ENCODE measurements around the gene NDC1. TPM values are rescaled to one million over a fixed set of nuclear protein-coding genes. Genes with fewer than 3 reads are reported as not detected.

The NDC1 gene
- total RNA-seq, 4 donors from 2014 or later, result 6.0 to 15.1 (median 11.9) TPM

GRCh38 chr1:53819387-53819786 lies 18.7 kb downstream of the NDC1 start:
- no peak for TF ChIP-seq CTCF (IDR thresholded peaks at IDR 0.05; ENCODE audit: low read depth)

GRCh38 chr1:53811414-53811851 lies 26.7 kb downstream of the NDC1 start:
- no peak for TF ChIP-seq CTCF (IDR thresholded peaks at IDR 0.05; ENCODE audit: low read depth)

- TF ChIP-seq CTCF (IDR thresholded peaks at IDR 0.05; ENCODE audit: low read depth), result no peak
These were observed 27.6 kb downstream of the NDC1 start for GRCh38 chr1:53810497-53810896.

- no peak for TF ChIP-seq CTCF (IDR thresholded peaks at IDR 0.05; ENCODE audit: low read depth)
These were observed 28.1 kb downstream of the NDC1 start for GRCh38 chr1:53810007-53810406.

GRCh38 chr1:53807916-53808315 lies 30.2 kb downstream of the NDC1 start:
- no peak for TF ChIP-seq CTCF (IDR thresholded peaks at IDR 0.05; ENCODE audit: low read depth)

GRCh38 chr1:53804791-53805505 lies 33.1 kb downstream of the NDC1 start:
- no peak for TF ChIP-seq CTCF (IDR thresholded peaks at IDR 0.05; ENCODE audit: low read depth)

GRCh38 chr1:53804181-53804580 lies 33.9 kb downstream of the NDC1 start:
- TF ChIP-seq CTCF (IDR thresholded peaks at IDR 0.05; ENCODE audit: low read depth), result no peak

Measured in subcutaneous adipose tissue (tissue), 4 donors.